HG03097 (cell line): ENCODE results near the gene MBD5.

Source experiments
- ATAC-seq: cut with Tn5 transposase; IDR thresholded peaks from one replicate; pipeline ENCODE4 v1.9.1; 2021; ENCODE audit not compliant: unreplicated experiment, low FRiP score

The MBD5 gene

GRCh38 chr2:148509288-148509902 lies 488.5 kb downstream of the MBD5 start:
- peak; percentile 99 for ATAC-seq

- ATAC-seq = no peak
These were observed 491.0 kb downstream of the MBD5 start for GRCh38 chr2:148511883-148512282.

GRCh38 chr2:148512501-148512900 lies 491.6 kb downstream of the MBD5 start:
- no peak for ATAC-seq

- ATAC-seq = no peak
These were observed 492.5 kb downstream of the MBD5 start for GRCh38 chr2:148513427-148513826.

- no peak for ATAC-seq
These were observed 494.2 kb downstream of the MBD5 start for GRCh38 chr2:148515120-148515519.

- no peak for ATAC-seq
These were observed 495.1 kb downstream of the MBD5 start for GRCh38 chr2:148515976-148516375.

GRCh38 chr2:148517296-148517695 lies 496.4 kb downstream of the MBD5 start:
- no peak for ATAC-seq

GRCh38 chr2:148517822-148518221 lies 496.9 kb downstream of the MBD5 start:
- no peak for ATAC-seq

GRCh38 chr2:148519013-148519412 lies 498.1 kb downstream of the MBD5 start:
- ATAC-seq = no peak

GRCh38 chr2:148521181-148521580 lies 500.3 kb downstream of the MBD5 start:
- no peak for ATAC-seq

- ATAC-seq = no peak
These were observed 502.4 kb downstream of the MBD5 start for GRCh38 chr2:148523315-148523714.

GRCh38 chr2:148524519-148524919 lies 503.6 kb downstream of the MBD5 start:
- ATAC-seq = no peak

- no peak for ATAC-seq
These were observed 504.2 kb downstream of the MBD5 start for GRCh38 chr2:148525130-148525529.

GRCh38 chr2:148526509-148527346 lies 505.8 kb downstream of the MBD5 start:
- ATAC-seq = no peak

- ATAC-seq = no peak
These were observed 506.8 kb downstream of the MBD5 start for GRCh38 chr2:148527488-148528340.

GRCh38 chr2:148528356-148529064 lies 507.6 kb downstream of the MBD5 start:
- no peak for ATAC-seq

- ATAC-seq = no peak
These were observed 508.9 kb downstream of the MBD5 start for GRCh38 chr2:148529745-148530144.

- no peak for ATAC-seq
These were observed 509.5 kb downstream of the MBD5 start for GRCh38 chr2:148530350-148530749.

GRCh38 chr2:148531235-148531634 lies 510.3 kb downstream of the MBD5 start:
- ATAC-seq = no peak

- no peak for ATAC-seq
These were observed 511.0 kb downstream of the MBD5 start for GRCh38 chr2:148531669-148532428.
